LoVo (cell line): ENCODE measurements around the gene DYDC1.
"Not testable (repeated sequence)": the region's sequence is repeated elsewhere in the genome, so short reads cannot be mapped to it uniquely, and the experiment has no call there.

Experiments
- DNase-seq: peaks from one replicate; pipeline ENCODE4 v3.0.0-alpha.2; 2016; ENCODE audit warnings: low spot score

DYDC1 gene

GRCh38 chr10:80333983-80334382 is 22.6 kb downstream of the DYDC1 start:
- no peak for DNase-seq

- DNase-seq: no peak
Observed at GRCh38 chr10:80324891-80325364, 31.6 kb downstream of the DYDC1 start.

- DNase-seq: no peak
Observed at GRCh38 chr10:80324086-80324485, 32.5 kb downstream of the DYDC1 start.

GRCh38 chr10:80323311-80323710 is 33.2 kb downstream of the DYDC1 start:
- no peak for DNase-seq

GRCh38 chr10:80322711-80323110 is 33.8 kb downstream of the DYDC1 start:
- no peak for DNase-seq

GRCh38 chr10:80322158-80322557 is 34.4 kb downstream of the DYDC1 start:
- DNase-seq: no peak

- DNase-seq: no peak
Observed at GRCh38 chr10:80321183-80321582, 35.4 kb downstream of the DYDC1 start.

GRCh38 chr10:80320377-80320776 is 36.2 kb downstream of the DYDC1 start:
- DNase-seq: no peak

- DNase-seq: no peak
Observed at GRCh38 chr10:80319725-80320290, 36.7 kb downstream of the DYDC1 start.

- no peak for DNase-seq
Observed at GRCh38 chr10:80319318-80319717, 37.2 kb downstream of the DYDC1 start.

GRCh38 chr10:80318742-80319141 is 37.8 kb downstream of the DYDC1 start:
- no peak for DNase-seq

GRCh38 chr10:80315391-80315790 is 41.2 kb downstream of the DYDC1 start:
- DNase-seq: no peak

GRCh38 chr10:80313523-80313922 is 43.0 kb downstream of the DYDC1 start:
- DNase-seq: no peak

GRCh38 chr10:80305989-80306388 is 50.6 kb downstream of the DYDC1 start:
- not testable (repeated sequence) for DNase-seq

- DNase-seq: no peak
Observed at GRCh38 chr10:80296942-80297341, 59.6 kb downstream of the DYDC1 start.

- DNase-seq: no peak
Observed at GRCh38 chr10:80292607-80293239, 63.8 kb downstream of the DYDC1 start.

- no peak for DNase-seq
Observed at GRCh38 chr10:80290474-80291220, 65.9 kb downstream of the DYDC1 start.

- DNase-seq: no peak
Observed at GRCh38 chr10:80289451-80290287, 66.9 kb downstream of the DYDC1 start, which contains the start of gene MAT1A. Gene MAT1A (minus strand): TSS chr10:80289658. CDS start chr10:80289423, 235 bp downstream.

- no peak for DNase-seq
Observed at GRCh38 chr10:80288849-80289248, 67.7 kb downstream of the DYDC1 start.
